KMS-11 (cell line): ENCODE measurements around the gene GBGT1.
"Not testable (repeated sequence)": the region's sequence is repeated elsewhere in the genome, so short reads cannot be mapped to it uniquely, and the experiment has no call there.

ENCODE experiments used
- H2AFZ ChIP-seq: fragments of 200-600 bp; sonication (generic); 2 replicates; pipeline ENCODE4 v1.6.1; 2016; ENCODE audit warnings: antibody characterized with exemption, mixed run types, low read depth
- H3K27ac ChIP-seq: fragments of 200-600 bp; sonication (generic); 2 replicates; pipeline ENCODE4 v1.6.1; 2016; ENCODE audit warnings: mild to moderate bottlenecking, mixed run types
- H3K27me3 ChIP-seq: fragments of 200-600 bp; sonication (generic); 2 replicates; pipeline ENCODE4 v1.6.1; 2017; ENCODE audit warnings: mild to moderate bottlenecking, low read depth, mixed run types, moderate library complexity; ENCODE audit not compliant: insufficient read depth
- H3K36me3 ChIP-seq: fragments of 200-600 bp; sonication (generic); 2 replicates; pipeline ENCODE4 v1.6.1; 2017; ENCODE audit warnings: mild to moderate bottlenecking, mixed run types; ENCODE audit not compliant: insufficient read depth
- H3K4me1 ChIP-seq: fragments of 200-600 bp; sonication (generic); 2 replicates; pipeline ENCODE4 v1.6.1; 2016; ENCODE audit warnings: mild to moderate bottlenecking, low read depth, mixed run types; ENCODE audit not compliant: poor library complexity, severe bottlenecking
- H3K4me2 ChIP-seq: fragments of 200-600 bp; sonication (generic); 2 replicates; pipeline ENCODE4 v1.7.0; 2016; ENCODE audit warnings: mild to moderate bottlenecking, mixed run types
- H3K4me3 ChIP-seq: fragments of 200-600 bp; sonication (generic); IDR thresholded peaks from 2 replicates; pipeline ENCODE4 v1.6.1; 2017; ENCODE audit warnings: low read depth, low read length, mixed read lengths; ENCODE audit not compliant: insufficient read depth
- H3K79me2 ChIP-seq: fragments of 200-600 bp; sonication (generic); 2 replicates; pipeline ENCODE4 v1.6.1; 2016; ENCODE audit warnings: low read depth, mixed run types; ENCODE audit not compliant: insufficient read depth
- H3K9ac ChIP-seq: fragments of 200-600 bp; sonication (generic); 2 replicates; pipeline ENCODE4 v1.6.1; 2016; ENCODE audit warnings: mild to moderate bottlenecking, mixed run types
- H4K20me1 ChIP-seq: fragments of 200-600 bp; sonication (generic); 2 replicates; pipeline ENCODE4 v1.6.1; 2016; ENCODE audit warnings: mild to moderate bottlenecking, mixed run types; ENCODE audit not compliant: insufficient read depth
- TF ChIP-seq, protein P1 (sequence below): fragments of 200-600 bp; sonication (generic); conservative IDR thresholded peaks from 2 replicates; pipeline ENCODE4 v1.6.1; 2017; ENCODE audit warnings: low read depth, mild to moderate bottlenecking, antibody characterized with exemption, low read length, moderate library complexity, mixed read lengths

The GBGT1 gene

DNA sequence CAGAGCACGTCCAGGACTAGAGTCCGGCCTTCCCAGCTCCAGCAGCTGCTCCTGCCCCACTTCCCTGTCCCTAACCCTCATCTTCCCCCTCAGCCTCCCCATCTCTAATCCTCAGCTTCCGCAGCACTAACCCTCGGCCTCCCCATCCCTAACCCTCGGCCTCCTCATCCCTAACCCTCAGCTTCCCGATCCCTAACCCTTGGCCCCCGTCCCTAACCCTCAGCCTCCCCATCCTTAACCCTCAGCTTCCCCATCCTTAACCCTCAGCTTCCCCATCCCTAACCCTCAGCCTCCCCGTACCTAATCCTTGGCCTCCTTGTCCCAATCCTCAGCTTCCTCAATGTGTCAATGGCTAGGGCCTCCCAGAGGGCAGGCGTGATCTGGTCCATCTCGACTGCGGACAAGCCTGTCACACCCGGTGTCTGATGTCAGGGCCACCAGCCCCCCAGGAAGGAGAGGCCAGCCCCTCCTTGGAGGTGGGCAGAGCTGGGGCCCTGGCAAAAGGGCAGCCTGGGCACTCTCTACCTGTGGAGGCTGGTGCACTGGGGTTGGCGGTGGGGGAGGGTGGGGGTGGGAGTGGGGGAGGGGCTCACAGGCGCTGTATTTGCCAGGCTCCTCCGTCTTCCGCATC is 43.9 kb upstream of the GBGT1 start:
- Histone ChIP-seq H3K4me1 (no peaks in the 10 kb centered on the region), H3K36me3 (no peaks in the 10 kb centered on the region), H3K27me3 (peaks cover 66% of the 10 kb centered on the region), H3K9ac (no peak overlapping the region), H3K79me2 (no peaks in the 10 kb centered on the region), H4K20me1 (no peaks in the 10 kb centered on the region), H2AFZ (no peak overlapping the region), H3K4me2 (no peak overlapping the region), H3K4me3 (no peak overlapping the region), H3K27ac (no peak overlapping the region)
- TF ChIP-seq, protein P1, sequence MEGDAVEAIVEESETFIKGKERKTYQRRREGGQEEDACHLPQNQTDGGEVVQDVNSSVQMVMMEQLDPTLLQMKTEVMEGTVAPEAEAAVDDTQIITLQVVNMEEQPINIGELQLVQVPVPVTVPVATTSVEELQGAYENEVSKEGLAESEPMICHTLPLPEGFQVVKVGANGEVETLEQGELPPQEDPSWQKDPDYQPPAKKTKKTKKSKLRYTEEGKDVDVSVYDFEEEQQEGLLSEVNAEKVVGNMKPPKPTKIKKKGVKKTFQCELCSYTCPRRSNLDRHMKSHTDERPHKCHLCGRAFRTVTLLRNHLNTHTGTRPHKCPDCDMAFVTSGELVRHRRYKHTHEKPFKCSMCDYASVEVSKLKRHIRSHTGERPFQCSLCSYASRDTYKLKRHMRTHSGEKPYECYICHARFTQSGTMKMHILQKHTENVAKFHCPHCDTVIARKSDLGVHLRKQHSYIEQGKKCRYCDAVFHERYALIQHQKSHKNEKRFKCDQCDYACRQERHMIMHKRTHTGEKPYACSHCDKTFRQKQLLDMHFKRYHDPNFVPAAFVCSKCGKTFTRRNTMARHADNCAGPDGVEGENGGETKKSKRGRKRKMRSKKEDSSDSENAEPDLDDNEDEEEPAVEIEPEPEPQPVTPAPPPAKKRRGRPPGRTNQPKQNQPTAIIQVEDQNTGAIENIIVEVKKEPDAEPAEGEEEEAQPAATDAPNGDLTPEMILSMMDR, result no peak

DNA sequence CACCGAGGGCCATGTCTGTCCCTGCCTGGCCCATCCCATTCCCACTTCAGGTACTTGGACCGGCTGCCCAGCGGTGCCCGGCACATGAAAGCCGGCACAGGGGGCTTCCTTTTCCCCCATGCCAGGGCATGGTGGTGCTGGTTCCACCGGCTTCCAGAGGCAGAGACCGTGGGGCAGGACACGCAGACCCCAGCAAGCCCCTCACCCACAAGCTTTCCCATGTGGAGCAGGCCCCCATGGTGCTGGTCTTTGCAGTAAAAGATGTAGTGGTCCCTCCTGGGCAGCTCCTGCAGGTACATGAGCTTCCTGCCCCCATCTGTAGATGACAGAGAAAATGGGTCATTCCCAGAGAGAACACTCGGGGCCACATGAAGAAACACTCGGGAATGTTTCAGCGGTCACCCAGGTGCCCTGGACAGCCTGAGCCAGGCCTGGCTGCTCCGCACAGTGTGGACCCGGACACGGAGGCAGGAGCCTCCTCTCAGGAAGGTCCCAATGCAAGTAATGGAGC is 43.4 kb upstream of the GBGT1 start:
- Histone ChIP-seq H2AFZ (no peak overlapping the region), H3K9ac (no peak overlapping the region), H3K79me2 (no peaks in the 10 kb centered on the region), H3K27me3 (peaks cover 68% of the 10 kb centered on the region), H3K4me2 (no peak overlapping the region), H3K4me1 (no peaks in the 10 kb centered on the region), H3K27ac (no peak overlapping the region), H4K20me1 (no peaks in the 10 kb centered on the region), H3K4me3 (no peak overlapping the region), H3K36me3 (no peaks in the 10 kb centered on the region)
- TF ChIP-seq, protein P1, result no peak

GRCh38 chr9:133205996-133206931 is 42.5 kb upstream of the GBGT1 start:
- Histone ChIP-seq H3K4me1 (no peaks in the 10 kb centered on the region), H3K36me3 (no peaks in the 10 kb centered on the region), H3K4me3 (no peak overlapping the region), H4K20me1 (no peaks in the 10 kb centered on the region), H3K27ac (no peak overlapping the region), H3K9ac (no peak overlapping the region), H3K4me2 (no peak overlapping the region), H3K27me3 (peaks cover 70% of the 10 kb centered on the region), H2AFZ (no peak overlapping the region), H3K79me2 (no peaks in the 10 kb centered on the region)
- TF ChIP-seq, protein P1, result no peak

DNA sequence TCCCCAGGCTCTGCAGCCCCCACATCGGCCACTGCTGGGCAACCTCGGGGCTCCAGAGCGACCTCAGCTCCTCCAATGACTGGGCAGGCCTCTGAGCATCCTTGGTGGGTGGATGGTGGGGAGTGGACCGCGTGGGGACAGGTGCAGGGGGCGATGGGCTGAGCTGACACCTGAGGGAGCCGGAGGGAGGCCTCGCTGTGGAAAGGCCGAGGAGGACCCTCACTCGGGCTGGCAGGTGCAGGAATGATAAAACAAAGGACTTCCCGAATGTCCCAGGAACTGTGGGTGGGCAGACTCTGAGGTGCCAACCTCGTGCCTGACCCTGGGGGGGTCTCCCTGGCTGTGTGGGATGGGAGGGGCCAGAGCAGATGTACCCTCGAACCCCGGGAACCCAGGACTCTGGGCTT is 41.8 kb upstream of the GBGT1 start:
- not testable (repeated sequence) for H3K27ac ChIP-seq, H3K9ac ChIP-seq, H3K4me1 ChIP-seq, H2AFZ ChIP-seq, H3K4me3 ChIP-seq, H3K36me3 ChIP-seq, H3K4me2 ChIP-seq, H4K20me1 ChIP-seq, H3K79me2 ChIP-seq
- H3K27me3 ChIP-seq, result peaks cover 71% of the 10 kb centered on the region
